HG03095 (cell line): ENCODE data around the gene MREG.

Source experiments
- ATAC-seq: cut with Tn5 transposase; IDR thresholded peaks from one replicate; pipeline ENCODE4 v1.9.1; 2021; ENCODE audit warnings: moderate library complexity; ENCODE audit not compliant: unreplicated experiment

Gene MREG

DNA sequence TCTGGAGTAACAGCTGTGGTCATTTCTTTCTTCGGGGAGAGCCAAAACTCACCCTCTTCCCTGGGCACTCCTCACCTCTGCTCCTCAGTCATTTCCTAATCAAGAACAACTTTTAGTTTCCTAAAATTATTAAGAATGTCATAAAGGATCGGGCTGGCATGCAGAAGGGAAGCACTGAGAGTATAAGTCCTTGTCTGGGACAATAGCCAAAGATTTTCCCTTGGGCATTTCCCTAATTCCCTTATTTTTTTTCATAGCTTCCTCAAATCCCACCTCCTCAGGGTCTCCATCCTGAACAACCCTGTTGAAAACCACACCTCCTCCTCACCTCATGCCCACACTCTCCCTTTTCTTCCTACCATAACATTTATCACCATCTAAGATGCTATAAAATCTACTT lies 115.0 kb downstream of the MREG start:
- no peak for ATAC-seq

DNA sequence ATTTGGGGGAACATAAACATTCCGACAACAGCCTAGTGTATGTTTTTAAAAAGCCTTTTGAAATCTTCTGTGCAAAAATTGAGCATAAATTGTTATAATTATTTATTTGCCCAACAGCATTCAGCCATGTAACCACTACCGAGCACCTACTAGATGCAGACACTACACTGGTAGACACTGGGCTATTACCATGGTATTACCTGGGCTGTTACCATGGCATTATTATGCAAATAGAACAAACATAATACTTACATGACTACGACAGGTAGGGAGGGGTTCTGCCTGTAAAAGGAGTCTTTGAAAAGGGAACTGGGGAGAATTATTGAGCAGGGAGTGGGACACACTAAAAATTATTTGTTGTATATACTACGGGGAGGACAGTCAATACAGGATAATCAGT lies 116.4 kb downstream of the MREG start:
- no peak for ATAC-seq

DNA sequence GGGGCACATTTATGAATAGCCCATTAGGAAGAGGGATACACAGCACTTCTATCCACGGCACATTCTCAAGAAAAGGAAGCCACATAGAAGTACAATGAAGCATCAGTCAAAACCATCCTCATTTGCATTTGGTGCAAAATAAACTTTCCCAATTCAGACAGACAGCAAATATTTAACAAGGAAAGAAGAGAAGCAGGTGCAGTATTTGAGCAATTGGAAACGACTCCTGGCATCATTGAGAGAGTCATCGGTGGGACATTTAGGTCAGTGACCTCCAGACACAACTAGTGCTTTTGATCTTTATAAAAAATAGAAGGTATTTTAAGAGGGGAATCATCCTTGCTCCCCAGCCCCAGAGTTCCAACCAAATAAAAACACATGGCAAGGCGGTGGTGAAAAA lies 118.0 kb downstream of the MREG start:
- no peak for ATAC-seq
